Activated CD4-positive, alpha-beta T cell treated with anti-CD3 and anti-CD28 coated beads for 1 hour (primary cell): ENCODE data around the gene MORF4L2.
"Not testable (repeated sequence)": the region's sequence is repeated elsewhere in the genome, so short reads cannot be mapped to it uniquely, and the experiment has no call there.

Experiments used
- DNase-seq: peaks from one replicate; pipeline ENCODE4 v3.0.0-alpha.2; 2020

MORF4L2 gene

GRCh38 chrX:103678199-103678993, 8.1 kb downstream of the MORF4L2 start:
- DNase-seq, result no peak

DNA sequence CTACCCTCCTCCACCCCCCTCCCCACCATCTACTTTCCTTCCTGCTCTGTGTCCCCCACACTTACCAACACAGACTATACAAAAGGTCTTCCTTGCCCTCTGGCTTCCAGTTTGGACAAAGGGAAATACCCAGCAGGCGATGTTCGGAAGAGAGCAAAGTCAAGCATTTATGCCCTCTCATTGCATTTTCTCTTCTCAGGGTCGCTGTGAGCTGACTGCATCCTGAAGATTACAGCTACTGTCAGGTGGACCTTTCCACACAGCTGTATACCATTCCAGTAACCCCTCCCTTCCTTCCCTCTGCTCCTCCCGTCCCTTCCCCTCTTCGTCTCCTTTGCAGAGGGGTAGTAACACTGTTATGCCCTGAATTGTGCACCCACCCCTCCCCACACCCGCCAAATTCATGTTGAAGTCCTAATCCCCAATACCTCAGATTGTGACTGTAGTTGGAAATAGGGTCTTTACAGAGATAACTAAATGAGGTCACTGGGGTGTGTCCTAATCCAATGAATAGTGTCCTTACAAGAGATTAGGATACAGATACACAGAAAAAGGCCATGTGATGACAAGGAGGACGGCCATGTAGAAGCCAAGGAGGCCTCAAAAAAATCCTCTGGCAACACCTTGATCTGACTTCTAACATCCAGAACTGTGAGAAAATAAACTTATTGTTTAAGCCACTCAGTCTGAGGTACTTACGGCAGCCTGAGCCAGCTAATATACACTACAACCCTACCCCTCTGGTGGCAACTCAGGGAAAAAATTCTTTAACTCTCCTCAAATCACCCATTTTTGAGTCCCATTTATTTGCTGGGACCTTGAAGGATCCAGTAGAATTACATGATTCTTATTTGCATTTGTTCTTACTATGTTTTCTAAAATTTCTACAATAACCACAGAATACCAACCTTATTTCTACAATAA, 11.7 kb downstream of the MORF4L2 start:
- no peak for DNase-seq

DNA sequence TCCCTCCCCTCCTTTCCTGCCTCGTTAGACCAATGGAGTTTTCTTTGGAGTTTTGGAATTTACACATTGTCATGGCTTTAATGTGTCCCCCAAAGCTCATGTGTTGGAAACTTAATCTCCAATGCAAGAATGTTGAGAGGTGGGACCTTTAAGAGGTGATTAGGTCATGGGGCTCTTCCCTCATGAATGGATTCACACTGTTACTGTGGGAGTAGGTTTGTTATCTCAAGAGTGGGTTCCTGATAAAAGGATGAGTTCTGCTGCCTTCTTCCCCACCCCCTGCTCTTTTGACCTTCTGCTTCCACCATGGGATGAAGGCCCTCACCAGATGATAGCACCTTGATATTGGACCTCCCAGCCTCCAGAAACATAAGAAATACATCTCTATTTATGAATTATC, 16.8 kb downstream of the MORF4L2 start:
- DNase-seq, result no peak

- no peak for DNase-seq
Measured at GRCh38 chrX:103666202-103667107, 20.0 kb downstream of the MORF4L2 start.

DNA sequence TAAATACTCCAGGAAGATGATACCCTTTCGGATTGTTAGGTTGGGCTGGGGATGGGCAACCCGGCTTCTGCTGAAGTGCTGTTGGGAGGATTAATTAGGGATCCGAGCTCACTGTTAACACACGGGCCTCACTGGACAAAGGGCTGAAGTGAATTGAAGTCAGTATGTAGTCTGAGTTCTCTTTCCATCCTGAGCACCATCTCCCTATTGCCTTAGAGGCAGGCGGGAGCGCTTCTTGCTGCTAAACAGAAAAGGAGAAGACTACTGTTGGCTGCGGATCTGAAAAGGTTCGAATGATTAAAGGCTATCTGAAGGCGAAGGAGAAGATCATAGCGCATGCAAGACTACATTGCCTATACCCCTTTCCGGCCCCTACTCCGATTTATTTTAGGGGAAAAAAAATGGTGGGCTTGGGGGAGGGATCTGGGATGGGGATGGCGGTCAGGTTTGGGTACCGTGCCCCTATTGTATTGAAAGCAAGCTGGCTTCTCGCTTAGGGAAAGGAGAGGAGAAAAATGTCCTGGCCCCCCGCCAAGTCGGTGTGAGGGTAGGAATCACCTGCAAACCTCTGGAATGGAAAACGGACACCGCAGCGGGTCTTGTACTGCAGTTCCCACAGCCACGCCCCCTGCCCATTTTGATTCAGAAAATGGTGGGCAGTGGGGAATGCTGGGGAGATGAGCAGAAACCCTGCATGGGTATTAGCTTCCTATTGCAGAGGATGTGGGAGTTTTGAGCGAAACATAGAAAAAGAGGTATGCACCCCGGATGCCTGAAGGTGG, 22.3 kb downstream of the MORF4L2 start:
- no peak for DNase-seq

GRCh38 chrX:103659460-103659859, 27.0 kb downstream of the MORF4L2 start:
- not testable (repeated sequence) for DNase-seq

DNA sequence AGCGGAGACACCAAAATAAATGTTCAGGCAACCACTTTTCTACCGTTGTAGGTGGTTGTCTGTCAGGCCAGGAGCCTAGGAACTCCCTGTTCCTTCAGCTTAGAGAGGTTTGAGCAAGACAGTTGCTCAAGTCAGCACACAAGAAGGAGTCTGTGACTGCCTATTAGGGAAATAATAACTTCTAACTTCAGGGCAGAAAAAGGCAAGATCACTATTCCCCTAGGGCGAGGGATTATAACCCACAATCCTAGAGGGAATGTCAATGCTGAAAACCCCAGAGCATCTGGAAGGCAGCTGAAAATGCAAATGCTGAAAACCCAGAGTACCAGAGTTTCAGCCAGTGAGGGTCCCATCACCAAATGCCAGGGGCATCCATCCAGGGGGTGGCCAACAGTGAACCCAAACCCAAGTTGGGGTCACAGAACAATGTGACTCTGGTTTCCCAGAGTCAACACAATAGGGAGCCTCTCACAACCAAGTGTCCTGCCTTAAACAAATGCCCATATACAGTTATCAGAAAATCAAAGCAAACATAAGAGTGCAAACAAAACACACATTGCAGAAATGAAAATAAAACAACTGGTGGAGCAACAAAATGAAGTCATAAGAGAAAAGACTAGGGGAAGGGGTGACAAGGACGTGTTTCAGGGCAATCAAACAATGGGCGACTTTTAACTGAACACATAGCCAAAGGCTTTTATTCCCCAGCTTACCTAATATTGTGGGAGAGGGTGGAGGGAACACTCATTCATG, 27.6 kb downstream of the MORF4L2 start:
- no peak for DNase-seq

GRCh38 chrX:103657066-103657465, 29.4 kb downstream of the MORF4L2 start:
- DNase-seq, result not testable (repeated sequence)

- no peak for DNase-seq
Measured at GRCh38 chrX:103656617-103657016, 29.9 kb downstream of the MORF4L2 start.

GRCh38 chrX:103655230-103656000, 31.1 kb downstream of the MORF4L2 start:
- not testable (repeated sequence) for DNase-seq

GRCh38 chrX:103651151-103651773, 35.2 kb downstream of the MORF4L2 start:
- no peak for DNase-seq

GRCh38 chrX:103647630-103648029, 38.9 kb downstream of the MORF4L2 start:
- no peak for DNase-seq

GRCh38 chrX:103644125-103644524, 42.4 kb downstream of the MORF4L2 start:
- DNase-seq, result no peak

DNA sequence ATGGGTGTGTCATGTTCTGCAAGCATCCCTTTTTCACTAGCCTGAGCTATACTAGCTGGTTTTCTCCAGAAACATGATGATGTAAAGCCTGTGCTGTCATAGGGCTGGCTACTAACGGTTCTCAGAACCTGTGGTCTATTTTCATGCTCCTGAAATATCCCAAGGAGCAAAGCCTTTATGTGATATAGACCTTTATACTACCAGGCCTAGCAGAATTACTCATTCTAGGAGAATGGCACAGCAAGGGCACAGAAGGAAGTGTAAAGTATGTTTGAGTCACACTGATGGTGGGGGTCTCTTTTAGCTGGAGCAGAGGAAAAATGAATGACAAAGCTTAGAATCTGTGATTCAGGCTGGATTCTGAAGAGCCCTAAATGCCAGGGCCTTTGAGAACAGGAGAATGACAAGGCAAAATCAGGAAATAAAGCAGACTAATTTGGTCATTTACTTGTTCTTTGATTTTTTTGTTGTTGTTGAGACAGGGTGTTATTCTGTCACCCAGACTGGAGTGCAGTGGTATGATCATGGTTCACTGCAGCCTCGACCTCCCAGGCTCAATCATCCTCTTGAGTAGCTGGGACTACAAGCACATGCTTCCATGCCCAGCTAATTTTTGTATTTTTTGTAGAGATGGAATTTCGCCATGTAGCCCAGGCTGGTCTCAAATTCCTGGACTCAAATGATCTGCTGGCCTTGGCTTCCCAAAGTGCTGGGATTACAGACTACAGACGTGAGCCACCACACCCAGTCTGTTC, 45.9 kb downstream of the MORF4L2 start:
- no peak for DNase-seq

- DNase-seq, result not testable (repeated sequence)
Measured at GRCh38 chrX:103638479-103639346, 47.8 kb downstream of the MORF4L2 start.

GRCh38 chrX:103637604-103638338, 48.7 kb downstream of the MORF4L2 start:
- no peak for DNase-seq

GRCh38 chrX:103635436-103635835, 51.1 kb downstream of the MORF4L2 start:
- no peak for DNase-seq
